DMS 273 (cell line): ENCODE measurements around the gene CUL3.

Source experiments
- DNase-seq: peaks from one replicate; lab custom pipeline; 2025; ENCODE audit not compliant: unreplicated experiment; lab: John Stamatoyannopoulos, UW

Gene CUL3

GRCh38 chr2:224432003-224432579 lies 153.1 kb downstream of the CUL3 start:
- DNase-seq: no peak

- no peak for DNase-seq
Observed at GRCh38 chr2:224429441-224429810, 155.7 kb downstream of the CUL3 start.

- no peak for DNase-seq
Observed at GRCh38 chr2:224428787-224429440, 156.2 kb downstream of the CUL3 start.

GRCh38 chr2:224427471-224427870 lies 157.7 kb downstream of the CUL3 start:
- no peak for DNase-seq

GRCh38 chr2:224426656-224427055 lies 158.5 kb downstream of the CUL3 start:
- no peak for DNase-seq

- DNase-seq: no peak
Observed at GRCh38 chr2:224421065-224421464, 164.1 kb downstream of the CUL3 start.
